GM10248 (cell line): ENCODE results near the gene MMP12.

ENCODE experiments used
- CTCF ChIA-PET: fragments of 300-600 bp; sonication (Branson Sonifier 250); formaldehyde crosslinking; extraction: SDS; loops from one replicate; lab custom pipeline; 2021; ENCODE audit warnings: antibody characterized with exemption; lab: Yijun Ruan, JAX
- POLR2A ChIA-PET: fragments of 350-650 bp; sonication (Branson Sonifier 250); formaldehyde crosslinking; extraction: SDS; loops from one replicate; lab custom pipeline; 2020; ENCODE audit warnings: antibody characterized with exemption; lab: Yijun Ruan, JAX
- DNase-seq: peaks from one replicate; pipeline ENCODE4 v3.0.0; 2012; ENCODE audit errors: extremely low spot score
- CTCF ChIP-seq: IDR thresholded peaks from 2 replicates; pipeline ENCODE4 v1.5.1; 2012; ENCODE audit warnings: mild to moderate bottlenecking, low read depth; ENCODE audit errors: extremely low read depth, missing control alignments, control extremely low read depth

The MMP12 gene

GRCh38 chr11:102874852-102875251, at the start of gene MMP12:
TSS of gene MMP12 (minus strand) at chr11:102874982. CDS start at chr11:102874937, 45 bp downstream.
- POLR2A ChIA-PET, result no interaction called here
- DNase-seq, result no peak
- CTCF ChIA-PET, result interaction anchor here (1.0 to 1.5 kb wide), 2 partner anchors 31 to 37 kb away, joined by 3 read pairs; partner anchors contain the start of gene MMP3
- no peak for TF ChIP-seq CTCF

GRCh38 chr11:102921587-102922220, 46.9 kb upstream of the MMP12 start:
- TF ChIP-seq CTCF, result no peak
- no peak for DNase-seq
- ChIA-PET CTCF (interaction anchor here (1.0 to 2.4 kb wide), 3 partner anchors 9 to 19 kb away, joined by 3 to 5 read pairs (median 5); no protein-coding TSS in a partner anchor), POLR2A (no interaction called here)

- POLR2A ChIA-PET, result no interaction called here
- no peak for TF ChIP-seq CTCF
- CTCF ChIA-PET, result interaction anchor here (1.1 to 2.4 kb wide), 6 partner anchors 9 to 229 kb away, joined by 3 to 10 read pairs (median 5); no protein-coding TSS in a partner anchor
- DNase-seq, result peak; percentile 22
These were observed 45.4 kb upstream of the MMP12 start for GRCh38 chr11:102920118-102920684.

- DNase-seq, result no peak
- POLR2A ChIA-PET, result no interaction called here
- TF ChIP-seq CTCF, result no peak
- CTCF ChIA-PET, result interaction anchor here (0.7 to 5.7 kb wide), 12 partner anchors 10 to 143 kb away, joined by 3 to 30 read pairs (median 4); no protein-coding TSS in a partner anchor
These were observed 40.2 kb upstream of the MMP12 start for GRCh38 chr11:102915044-102915375.

GRCh38 chr11:102914238-102915043, 39.7 kb upstream of the MMP12 start:
- no peak for DNase-seq
- ChIA-PET CTCF (interaction anchor here (0.7 to 5.7 kb wide), 12 partner anchors 11 to 143 kb away, joined by 3 to 30 read pairs (median 4); no protein-coding TSS in a partner anchor), POLR2A (no interaction called here)
- peak; percentile 52 for TF ChIP-seq CTCF

GRCh38 chr11:102912482-102912830, 37.7 kb upstream of the MMP12 start:
- CTCF ChIA-PET, result interaction anchor here (1.0 to 5.7 kb wide), 2 partner anchors 29 to 37 kb away, joined by 3 to 30 read pairs; partner anchors contain the start of gene MMP12
- no peak for DNase-seq
- POLR2A ChIA-PET, result no interaction called here
- TF ChIP-seq CTCF, result no peak
